ENCODE data around the gene CEP131.
"Not testable (repeated sequence)": the region's sequence is repeated elsewhere in the genome, so short reads cannot be mapped to it uniquely, and the experiment has no call there.

The CEP131 gene

GRCh38 chr17:81238815-81239713 lies 16.3 kb upstream of the CEP131 start, which contains the start of the genes NDUFAF8 and TEPSIN:
NDUFAF8 (plus strand) TSS chr17:81239318; CDS start chr17:81239364, 46 bp downstream.
TEPSIN (minus strand) TSS chr17:81239055; CDS start chr17:81239033, 22 bp downstream.
- DNase-seq (ENCODE audit: low read depth) = peak; percentile 93

DNA sequence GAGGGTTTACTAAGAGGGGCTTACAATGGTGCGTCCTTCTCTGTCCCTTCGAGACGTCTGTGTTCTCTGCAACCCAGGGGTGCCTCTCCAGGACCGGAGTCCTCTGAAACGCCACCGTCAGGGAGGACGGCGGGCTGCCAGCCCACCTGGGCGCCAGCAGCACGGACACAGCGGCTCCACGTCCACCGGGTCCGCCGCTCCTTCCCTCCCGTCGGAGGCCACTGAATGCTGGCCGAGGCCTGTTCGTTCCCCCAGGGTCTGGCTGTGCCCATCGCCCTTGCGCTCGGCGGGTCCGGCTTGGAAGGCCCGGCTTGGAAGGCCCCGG lies 15.7 kb upstream of the CEP131 start:
- DNase-seq (ENCODE audit: low read depth) = no peak

- DNase-seq (ENCODE audit: low read depth) = no peak
Measured at GRCh38 chr17:81237591-81238489, 15.1 kb upstream of the CEP131 start.

- no peak for DNase-seq (ENCODE audit: low read depth)
Measured at GRCh38 chr17:81236784-81237183, 14.0 kb upstream of the CEP131 start.

DNA sequence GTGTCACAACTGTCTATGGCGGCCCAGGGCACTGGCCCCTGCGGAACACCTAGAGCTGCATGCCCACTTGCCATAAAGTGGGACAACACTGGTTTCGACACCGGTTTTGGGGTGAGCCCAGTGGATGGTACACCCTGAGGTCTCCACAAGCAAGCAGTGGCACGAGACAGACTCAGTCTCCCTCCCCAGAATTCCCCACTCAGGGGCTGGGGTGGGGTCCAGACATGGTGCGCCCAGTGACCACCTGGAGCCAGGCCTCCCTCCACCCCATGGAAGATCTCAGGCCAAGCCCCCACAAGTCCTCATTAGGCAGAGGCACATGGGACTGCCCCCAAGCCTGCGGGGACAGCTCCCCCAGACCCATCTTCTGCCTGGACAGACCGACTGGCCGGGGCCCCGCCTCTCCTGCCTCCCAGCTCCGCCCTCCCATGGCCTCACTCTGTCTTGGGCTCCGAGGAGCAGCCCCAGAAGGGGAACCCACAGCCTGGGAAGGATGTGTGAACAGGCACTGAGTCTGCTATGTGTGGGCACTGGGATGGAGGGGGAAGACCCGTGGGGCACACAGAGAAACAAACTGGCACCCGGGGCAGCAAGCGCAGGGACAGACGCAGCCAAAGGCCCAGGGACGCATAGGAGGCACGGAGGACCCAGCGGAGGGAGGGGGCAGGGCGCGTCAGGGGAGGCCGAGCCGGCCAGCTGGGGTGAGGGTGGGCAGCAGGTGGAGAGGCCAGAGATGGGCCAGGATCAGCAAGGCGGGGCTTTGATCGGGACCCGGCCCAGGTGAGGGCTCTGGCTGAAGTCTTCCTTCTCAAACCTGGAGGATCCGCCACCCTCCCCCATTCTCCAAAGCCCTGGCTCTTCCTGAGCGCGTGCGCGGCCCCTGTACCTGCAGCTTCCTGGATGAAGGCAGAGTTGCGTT lies 13.3 kb upstream of the CEP131 start:
- DNase-seq (ENCODE audit: low read depth) = no peak

DNA sequence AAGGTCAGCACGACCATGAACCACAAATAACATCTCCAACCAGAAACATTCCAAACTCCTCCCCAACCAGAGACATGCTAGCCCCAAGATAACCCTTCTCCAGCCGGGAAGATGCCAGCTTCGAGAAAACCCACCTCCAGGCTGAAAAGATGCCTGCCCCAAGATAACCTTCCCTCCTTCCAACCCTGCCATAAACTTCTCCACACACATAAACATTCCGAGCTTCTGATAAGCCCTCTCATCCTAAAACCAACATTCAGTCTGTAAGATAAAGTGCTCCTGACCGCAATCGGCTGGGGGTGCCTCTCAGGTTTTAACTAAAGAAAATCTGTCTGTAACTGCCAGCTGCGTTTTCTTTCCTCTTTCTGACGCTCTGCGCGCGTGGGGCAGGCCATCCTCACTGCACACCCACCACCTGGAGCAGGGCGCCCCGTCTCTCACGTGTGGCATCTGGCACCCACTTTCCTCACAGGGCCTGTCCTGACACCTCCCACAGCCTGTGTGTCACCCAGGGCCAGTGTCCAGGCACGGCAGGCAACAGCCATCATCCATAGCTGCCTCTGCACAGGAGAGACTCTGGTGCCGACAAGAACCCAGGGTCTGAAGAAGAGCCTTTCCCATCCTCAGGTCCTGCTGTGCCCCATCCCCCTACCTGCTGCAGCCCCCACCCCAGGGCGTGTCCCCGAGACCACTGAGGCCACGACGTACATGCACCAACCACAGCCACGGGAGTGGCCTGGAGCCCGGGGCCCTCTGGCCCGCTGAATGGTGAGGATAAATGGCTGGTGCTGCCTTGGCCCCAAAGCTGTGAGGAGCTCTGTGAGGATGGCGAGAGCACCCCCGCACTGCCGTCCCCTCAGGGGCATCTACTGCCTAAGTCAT lies 12.4 kb upstream of the CEP131 start:
- DNase-seq (ENCODE audit: low read depth) = no peak

GRCh38 chr17:81234506-81234855 lies 11.7 kb upstream of the CEP131 start:
- no peak for DNase-seq (ENCODE audit: low read depth)

DNA sequence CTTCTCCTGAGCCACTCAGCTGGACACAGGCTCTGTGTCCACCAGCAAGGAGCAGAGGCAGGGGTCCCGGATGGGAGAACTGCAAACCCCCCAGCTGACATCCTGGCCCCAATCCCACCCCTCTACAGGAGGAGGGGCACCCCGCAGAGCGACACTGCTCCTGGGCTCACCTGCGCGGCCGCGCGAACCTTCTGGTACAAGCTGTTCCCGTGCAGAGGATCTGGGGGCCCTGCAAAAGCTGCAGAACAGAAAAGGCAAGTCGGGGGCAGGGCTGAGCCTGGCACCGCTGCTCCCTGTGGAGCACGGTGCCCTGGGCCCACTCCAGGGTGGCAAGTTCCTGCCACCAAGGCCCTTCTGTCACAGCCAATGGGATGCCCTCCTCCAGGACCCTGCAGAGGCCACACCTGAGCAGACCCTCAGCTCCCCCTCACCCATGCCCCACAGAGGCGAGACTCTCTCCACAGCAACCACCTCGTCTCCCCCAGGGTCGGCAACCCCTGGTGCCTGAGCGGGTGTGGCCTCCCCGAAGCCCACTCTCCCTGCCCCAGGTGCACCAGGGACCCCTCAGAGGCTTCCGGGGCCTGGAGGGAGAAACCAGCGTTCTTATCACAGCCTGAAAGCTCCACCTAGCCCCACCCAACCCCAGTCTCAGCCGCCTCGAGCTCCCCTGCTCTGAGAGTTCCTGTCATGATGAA lies 11.2 kb upstream of the CEP131 start:
- DNase-seq (ENCODE audit: low read depth) = no peak

- no peak for DNase-seq (ENCODE audit: low read depth)
Measured at GRCh38 chr17:81233316-81233715, 10.6 kb upstream of the CEP131 start.

GRCh38 chr17:81232616-81233241 lies 10.0 kb upstream of the CEP131 start:
- DNase-seq (ENCODE audit: low read depth) = no peak

GRCh38 chr17:81231766-81232581 lies 9.2 kb upstream of the CEP131 start:
- no peak for DNase-seq (ENCODE audit: low read depth)

GRCh38 chr17:81231121-81231645 lies 8.4 kb upstream of the CEP131 start:
- DNase-seq (ENCODE audit: low read depth) = no peak

DNA sequence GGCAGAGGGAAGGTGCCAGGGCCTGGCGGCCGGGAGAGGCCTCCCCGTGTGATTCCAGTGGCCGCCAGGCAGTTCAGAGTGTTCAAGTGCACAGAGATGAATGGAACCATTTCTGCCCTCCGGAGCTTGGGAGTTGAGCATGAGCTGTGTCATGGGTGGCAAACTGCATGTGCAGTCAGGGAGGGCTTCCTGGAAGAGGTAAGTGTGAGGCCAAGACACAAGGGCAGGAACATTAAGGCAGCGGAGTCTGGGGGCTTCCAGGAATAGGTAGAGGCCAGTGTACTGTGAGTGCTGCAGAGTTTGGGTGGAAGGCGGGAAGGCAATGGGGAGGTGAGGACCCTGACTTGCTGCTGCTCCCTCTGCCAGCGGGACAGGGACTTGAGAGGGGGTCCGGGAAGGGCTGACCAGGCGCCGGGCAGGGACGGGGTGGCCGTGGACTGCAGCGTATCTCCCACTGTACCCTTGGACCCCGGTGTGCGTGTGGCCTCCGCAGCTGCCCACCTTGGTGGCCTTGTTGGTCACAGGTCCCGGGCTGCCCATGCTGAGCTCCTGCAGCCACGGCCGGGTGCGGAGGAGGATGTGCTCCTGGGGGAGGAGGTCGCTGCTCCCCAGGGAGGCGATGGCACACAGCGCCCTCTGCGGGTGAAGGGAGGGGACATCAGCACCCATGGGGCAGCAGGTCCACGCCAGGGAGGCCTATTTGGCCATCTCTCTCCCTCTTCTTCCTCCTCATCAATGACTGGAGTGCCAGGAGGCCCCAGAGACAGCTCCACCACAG lies 7.5 kb upstream of the CEP131 start:
- no peak for DNase-seq (ENCODE audit: low read depth)

GRCh38 chr17:81229666-81229920 lies 6.8 kb upstream of the CEP131 start:
- no peak for DNase-seq (ENCODE audit: low read depth)

GRCh38 chr17:81228834-81229665 lies 6.3 kb upstream of the CEP131 start:
- DNase-seq (ENCODE audit: low read depth) = no peak

GRCh38 chr17:81228420-81228819 lies 5.7 kb upstream of the CEP131 start:
- no peak for DNase-seq (ENCODE audit: low read depth)

DNA sequence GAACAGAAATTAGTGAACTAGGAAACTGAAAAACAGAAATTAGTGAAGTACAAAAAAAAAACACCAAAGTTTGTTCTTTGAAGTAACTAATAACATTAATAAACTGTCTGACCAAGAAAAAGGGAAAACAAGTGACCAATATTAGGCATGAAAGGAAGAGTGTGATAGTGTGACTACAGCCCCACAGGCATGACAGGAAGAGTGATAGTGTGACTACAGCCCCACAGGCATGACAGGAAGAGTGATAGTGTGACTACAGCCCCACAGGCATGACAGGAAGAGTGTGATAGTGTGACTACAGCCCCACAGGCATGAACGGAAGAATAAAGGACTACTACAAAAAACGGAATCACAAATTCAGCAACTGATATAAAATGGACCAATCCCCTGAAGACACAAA lies 4.9 kb upstream of the CEP131 start:
- not testable (repeated sequence) for DNase-seq (ENCODE audit: low read depth)
